Parathyroid adenoma (tissue), 2 donors: ENCODE data around the gene GNS.

Source experiments
- H2AFZ ChIP-seq: fragments of 300-600 bp; sonication (generic); one replicate; pipeline ENCODE4 v1.7.0; 2017; ENCODE audit warnings: antibody characterized with exemption, mild to moderate bottlenecking
- H3K27ac ChIP-seq: fragments of 300-600 bp; sonication (generic); one replicate; pipeline ENCODE4 v1.7.0; 2017
- H3K27me3 ChIP-seq: fragments of 300-600 bp; sonication (generic); one replicate; pipeline ENCODE4 v1.7.0; 2017; ENCODE audit warnings: low read length; ENCODE audit not compliant: control insufficient read depth, insufficient read depth
- H3K36me3 ChIP-seq: fragments of 300-600 bp; sonication (generic); one replicate; pipeline ENCODE4 v1.7.0; 2017; ENCODE audit warnings: low read length; ENCODE audit not compliant: control insufficient read depth, insufficient read depth
- H3K4me1 ChIP-seq: fragments of 300-600 bp; sonication (generic); one replicate; pipeline ENCODE4 v1.7.0; 2017; ENCODE audit warnings: control low read depth
- H3K4me2 ChIP-seq: fragments of 300-600 bp; sonication (generic); one replicate; pipeline ENCODE4 v1.7.0; 2017; ENCODE audit warnings: low read length
- H3K4me3 ChIP-seq: fragments of 300-600 bp; sonication (generic); one replicate; pipeline ENCODE4 v1.7.0; 2017; ENCODE audit warnings: low read depth, low read length
- H3K79me2 ChIP-seq: fragments of 300-600 bp; sonication (generic); one replicate; pipeline ENCODE4 v1.7.0; 2017; ENCODE audit warnings: control low read depth
- H3K9ac ChIP-seq: fragments of 300-600 bp; sonication (generic); one replicate; pipeline ENCODE4 v1.7.0; 2017; ENCODE audit warnings: mild to moderate bottlenecking
- H3K9me3 ChIP-seq: fragments of 300-600 bp; sonication (generic); one replicate; pipeline ENCODE4 v1.7.0; 2017; ENCODE audit warnings: low read length; ENCODE audit not compliant: control insufficient read depth
- CTCF ChIP-seq: fragments of 300-600 bp; sonication (generic); IDR thresholded peaks from one replicate; pipeline ENCODE4 v1.7.0; 2017; ENCODE audit warnings: antibody characterized with exemption, mild to moderate bottlenecking
- donor health status: primary hyperparathyroidism.

Gene GNS

GRCh38 chr12:64790166-64790565 is 31.0 kb upstream of the GNS start:
- TF ChIP-seq CTCF: no peak
- Histone ChIP-seq H3K27ac (no peak overlapping the region), H3K4me3 (no peak overlapping the region), H3K36me3 (no peaks in the 10 kb centered on the region), H3K9me3 (no peaks in the 10 kb centered on the region), H3K79me2 (no peaks in the 10 kb centered on the region), H3K27me3 (no peaks in the 10 kb centered on the region), H3K4me1 (no peaks in the 10 kb centered on the region), H3K4me2 (no peak overlapping the region), H2AFZ (no peak overlapping the region), H3K9ac (no peak overlapping the region)

GRCh38 chr12:64785838-64786237 is 26.6 kb upstream of the GNS start:
- no peak for TF ChIP-seq CTCF
- no peaks in the 10 kb centered on the region for H3K79me2 ChIP-seq
- H3K4me1 ChIP-seq: peaks cover 5% of the 10 kb centered on the region
- H3K4me3 ChIP-seq: no peak overlapping the region
- no peaks in the 10 kb centered on the region for H3K9me3 ChIP-seq
- no peak overlapping the region for H2AFZ ChIP-seq
- no peaks in the 10 kb centered on the region for H3K36me3 ChIP-seq
- H3K27me3 ChIP-seq: no peaks in the 10 kb centered on the region
- H3K4me2 ChIP-seq: no peak overlapping the region
- no peak overlapping the region for H3K9ac ChIP-seq
- H3K27ac ChIP-seq: no peak overlapping the region

- Histone ChIP-seq H2AFZ (peak overlapping the region; percentile 81), H3K4me2 (peak overlapping the region; percentile 74), H3K27me3 (no peaks in the 10 kb centered on the region), H3K4me1 (peaks cover 5% of the 10 kb centered on the region), H3K4me3 (peak overlapping the region; percentile 48), H3K36me3 (no peaks in the 10 kb centered on the region), H3K9me3 (no peaks in the 10 kb centered on the region), H3K27ac (peak overlapping the region; percentile 80), H3K79me2 (no peaks in the 10 kb centered on the region), H3K9ac (no peak overlapping the region)
- TF ChIP-seq CTCF: no peak
Measured at GRCh38 chr12:64782191-64782876, 23.1 kb upstream of the GNS start.

GRCh38 chr12:64781280-64782190 is 22.3 kb upstream of the GNS start:
- H2AFZ ChIP-seq: peak overlapping the region; percentile 81
- H3K79me2 ChIP-seq: no peaks in the 10 kb centered on the region
- peak overlapping the region; percentile 48 for H3K4me3 ChIP-seq
- H3K27ac ChIP-seq: peak overlapping the region; percentile 80
- H3K27me3 ChIP-seq: no peaks in the 10 kb centered on the region
- H3K4me1 ChIP-seq: peaks cover 5% of the 10 kb centered on the region
- no peaks in the 10 kb centered on the region for H3K9me3 ChIP-seq
- H3K36me3 ChIP-seq: no peaks in the 10 kb centered on the region
- no peak overlapping the region for H3K9ac ChIP-seq
- H3K4me2 ChIP-seq: peak overlapping the region; percentile 74
- TF ChIP-seq CTCF: peak; percentile 5
